Measurements from ENCODE around the gene PLCG2.

DNA sequence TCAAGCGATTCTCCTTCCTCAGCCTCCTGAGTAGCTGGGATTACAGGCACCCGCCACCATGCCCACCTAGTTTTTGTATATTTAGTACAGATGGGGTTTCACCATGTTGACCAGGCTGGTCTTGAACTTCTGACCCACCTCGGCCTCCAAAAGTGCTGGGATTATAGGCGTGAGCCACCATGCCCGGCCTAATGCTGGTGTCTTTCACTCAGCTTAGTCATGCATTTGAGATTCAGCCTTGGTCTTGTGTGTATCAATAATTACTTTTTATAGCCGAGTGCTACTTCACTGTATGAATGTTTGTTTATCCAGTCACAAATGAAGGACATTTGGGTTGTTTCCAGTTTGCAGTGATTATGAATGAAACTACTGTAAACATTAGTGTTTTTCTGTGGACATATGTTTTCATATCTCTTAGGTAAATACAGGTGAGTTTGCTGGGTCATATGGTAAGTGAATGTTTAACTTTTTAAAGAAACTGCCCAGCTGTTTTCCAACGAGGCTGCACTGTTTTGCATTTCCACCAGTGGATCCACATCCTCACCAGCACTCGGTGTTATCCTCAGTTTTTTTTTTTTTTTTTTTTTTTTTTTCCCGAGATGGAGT lies 11.0 kb upstream of the PLCG2 start:
- TF ChIP-seq KDM5A (IDR thresholded peaks at IDR 0.05) (no peak), JUN (IDR thresholded peaks at IDR 0.05) (no peak), POLR2A (IDR thresholded peaks at IDR 0.05; ENCODE audit: low read length) (no peak), SREBF2 (IDR thresholded peaks at IDR 0.05) (no peak), EP300 (IDR thresholded peaks at IDR 0.05) (no peak), HDAC2 (IDR thresholded peaks at IDR 0.05) (no peak), RFX5 (IDR thresholded peaks at IDR 0.05) (no peak), RCOR1 (IDR thresholded peaks at IDR 0.05; ENCODE audit: low read depth, low read length) (no peak)
- TF ChIP-seq, protein P1, sequence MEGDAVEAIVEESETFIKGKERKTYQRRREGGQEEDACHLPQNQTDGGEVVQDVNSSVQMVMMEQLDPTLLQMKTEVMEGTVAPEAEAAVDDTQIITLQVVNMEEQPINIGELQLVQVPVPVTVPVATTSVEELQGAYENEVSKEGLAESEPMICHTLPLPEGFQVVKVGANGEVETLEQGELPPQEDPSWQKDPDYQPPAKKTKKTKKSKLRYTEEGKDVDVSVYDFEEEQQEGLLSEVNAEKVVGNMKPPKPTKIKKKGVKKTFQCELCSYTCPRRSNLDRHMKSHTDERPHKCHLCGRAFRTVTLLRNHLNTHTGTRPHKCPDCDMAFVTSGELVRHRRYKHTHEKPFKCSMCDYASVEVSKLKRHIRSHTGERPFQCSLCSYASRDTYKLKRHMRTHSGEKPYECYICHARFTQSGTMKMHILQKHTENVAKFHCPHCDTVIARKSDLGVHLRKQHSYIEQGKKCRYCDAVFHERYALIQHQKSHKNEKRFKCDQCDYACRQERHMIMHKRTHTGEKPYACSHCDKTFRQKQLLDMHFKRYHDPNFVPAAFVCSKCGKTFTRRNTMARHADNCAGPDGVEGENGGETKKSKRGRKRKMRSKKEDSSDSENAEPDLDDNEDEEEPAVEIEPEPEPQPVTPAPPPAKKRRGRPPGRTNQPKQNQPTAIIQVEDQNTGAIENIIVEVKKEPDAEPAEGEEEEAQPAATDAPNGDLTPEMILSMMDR (IDR thresholded peaks at IDR 0.05), result no peak
- TF ChIP-seq, protein P2, sequence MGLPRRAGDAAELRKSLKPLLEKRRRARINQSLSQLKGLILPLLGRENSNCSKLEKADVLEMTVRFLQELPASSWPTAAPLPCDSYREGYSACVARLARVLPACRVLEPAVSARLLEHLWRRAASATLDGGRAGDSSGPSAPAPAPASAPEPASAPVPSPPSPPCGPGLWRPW (IDR thresholded peaks at IDR 0.05), result no peak
- TF ChIP-seq, protein P3, sequence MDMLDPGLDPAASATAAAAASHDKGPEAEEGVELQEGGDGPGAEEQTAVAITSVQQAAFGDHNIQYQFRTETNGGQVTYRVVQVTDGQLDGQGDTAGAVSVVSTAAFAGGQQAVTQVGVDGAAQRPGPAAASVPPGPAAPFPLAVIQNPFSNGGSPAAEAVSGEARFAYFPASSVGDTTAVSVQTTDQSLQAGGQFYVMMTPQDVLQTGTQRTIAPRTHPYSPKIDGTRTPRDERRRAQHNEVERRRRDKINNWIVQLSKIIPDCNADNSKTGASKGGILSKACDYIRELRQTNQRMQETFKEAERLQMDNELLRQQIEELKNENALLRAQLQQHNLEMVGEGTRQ (IDR thresholded peaks at IDR 0.05), result no peak
- TF ChIP-seq, protein P4, sequence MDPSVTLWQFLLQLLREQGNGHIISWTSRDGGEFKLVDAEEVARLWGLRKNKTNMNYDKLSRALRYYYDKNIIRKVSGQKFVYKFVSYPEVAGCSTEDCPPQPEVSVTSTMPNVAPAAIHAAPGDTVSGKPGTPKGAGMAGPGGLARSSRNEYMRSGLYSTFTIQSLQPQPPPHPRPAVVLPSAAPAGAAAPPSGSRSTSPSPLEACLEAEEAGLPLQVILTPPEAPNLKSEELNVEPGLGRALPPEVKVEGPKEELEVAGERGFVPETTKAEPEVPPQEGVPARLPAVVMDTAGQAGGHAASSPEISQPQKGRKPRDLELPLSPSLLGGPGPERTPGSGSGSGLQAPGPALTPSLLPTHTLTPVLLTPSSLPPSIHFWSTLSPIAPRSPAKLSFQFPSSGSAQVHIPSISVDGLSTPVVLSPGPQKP (IDR thresholded peaks at IDR 0.05; ENCODE audit: low read depth, low read length), result no peak
